ENCODE results near the gene LIMA1.

- no peak for TF ChIP-seq CTCF (IDR thresholded peaks at IDR 0.05)
- no peak for TF ChIP-seq POLR2A (IDR thresholded peaks at IDR 0.05)
Measured at GRCh38 chr12:50207424-50207823, 75.9 kb downstream of the LIMA1 start.

Data from body of pancreas (tissue), 4 donors.